ENCODE measurements around the gene GLI2. TPM values are rescaled to one million over a fixed set of nuclear protein-coding genes. Genes with fewer than 3 reads are reported as not detected.

GLI2 gene
- polyA plus RNA-seq, 2 of the 4 experiments (the other 2 are of a cell fraction), result 5.6 to 12.5 TPM

GRCh38 chr2:120722246-120722567 lies 13.5 kb upstream of the GLI2 start:
- WGBS (ENCODE audit: missing lambda C conversion rate), result 58% methylated on average over 9 of the region's 9 CpGs
- no peak overlapping the region for H3K4me3 ChIP-seq

GRCh38 chr2:120722568-120723421 lies 12.9 kb upstream of the GLI2 start:
- no peak for FAIRE-seq
- ChIA-PET CTCF (interaction anchor here (0.6 to 1.8 kb wide), 5 partner anchors 12 to 354 kb away, joined by 3 to 9 read pairs (median 4); partner anchors contain the start of gene GLI2), POLR2A (interaction anchor here (1.2 kb wide), 1 partner anchor 13 kb away, joined by 4 read pairs; no protein-coding TSS in a partner anchor)
- peaks cover 27% of the 10 kb centered on the region for H3K9me3 ChIP-seq
- ATAC-seq, result peak; percentile 82 to 85
- TF ChIP-seq TFCP2L1 (CRISPR knock-in tag; IDR thresholded peaks at IDR 0.05) (no peak), BCL3 (IDR thresholded peaks at IDR 0.05) (0 out of 3 replicates have a peak, but pooled peaks have one; percentile 27), CBX8 (IDR thresholded peaks at IDR 0.05) (no peak), JUNB (IDR thresholded peaks at IDR 0.05) (0 out of 2 replicates have a peak, but pooled peaks have one; percentile 29), JUN (IDR thresholded peaks at IDR 0.05) (peak; percentile 40 to 63; a peak in 4 of 5 replicates), EP300 (IDR thresholded peaks at IDR 0.05) (peak; percentile 50 to 68; a peak in 3 of 5 replicates), FOSL2 (IDR thresholded peaks at IDR 0.05) (peak; percentile 21; the same call in 1 of the 2 replicates), FOSL2 (CRISPR knock-in tag; IDR thresholded peaks at IDR 0.05) (peak; percentile 65), ESRRA (IDR thresholded peaks at IDR 0.05; ENCODE audit: borderline replicate concordance, low read length) (0 out of 2 replicates have a peak, but pooled peaks have one; percentile 32), GATA3 (IDR thresholded peaks at IDR 0.05; ENCODE audit: borderline replicate concordance) (peak; percentile 60; the same call in 1 of the 2 replicates), RARB (CRISPR knock-in tag; IDR thresholded peaks at IDR 0.05) (no peak)
- TF ChIP-seq, protein P1, sequence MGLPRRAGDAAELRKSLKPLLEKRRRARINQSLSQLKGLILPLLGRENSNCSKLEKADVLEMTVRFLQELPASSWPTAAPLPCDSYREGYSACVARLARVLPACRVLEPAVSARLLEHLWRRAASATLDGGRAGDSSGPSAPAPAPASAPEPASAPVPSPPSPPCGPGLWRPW (IDR thresholded peaks at IDR 0.05), result no peak
- TF ChIP-seq, protein P2, sequence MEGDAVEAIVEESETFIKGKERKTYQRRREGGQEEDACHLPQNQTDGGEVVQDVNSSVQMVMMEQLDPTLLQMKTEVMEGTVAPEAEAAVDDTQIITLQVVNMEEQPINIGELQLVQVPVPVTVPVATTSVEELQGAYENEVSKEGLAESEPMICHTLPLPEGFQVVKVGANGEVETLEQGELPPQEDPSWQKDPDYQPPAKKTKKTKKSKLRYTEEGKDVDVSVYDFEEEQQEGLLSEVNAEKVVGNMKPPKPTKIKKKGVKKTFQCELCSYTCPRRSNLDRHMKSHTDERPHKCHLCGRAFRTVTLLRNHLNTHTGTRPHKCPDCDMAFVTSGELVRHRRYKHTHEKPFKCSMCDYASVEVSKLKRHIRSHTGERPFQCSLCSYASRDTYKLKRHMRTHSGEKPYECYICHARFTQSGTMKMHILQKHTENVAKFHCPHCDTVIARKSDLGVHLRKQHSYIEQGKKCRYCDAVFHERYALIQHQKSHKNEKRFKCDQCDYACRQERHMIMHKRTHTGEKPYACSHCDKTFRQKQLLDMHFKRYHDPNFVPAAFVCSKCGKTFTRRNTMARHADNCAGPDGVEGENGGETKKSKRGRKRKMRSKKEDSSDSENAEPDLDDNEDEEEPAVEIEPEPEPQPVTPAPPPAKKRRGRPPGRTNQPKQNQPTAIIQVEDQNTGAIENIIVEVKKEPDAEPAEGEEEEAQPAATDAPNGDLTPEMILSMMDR (IDR thresholded peaks at IDR 0.05), result no peak
- peak; percentile 50 to 84 for DNase-seq (ENCODE audit: low read depth in 1 of 2, low spot score in 1 of 2)
- H3K4me1 ChIP-seq, result peaks cover 19% of the 10 kb centered on the region
- H3K4me3 ChIP-seq, result 0 out of 3 replicates have a peak overlapping the region, but pooled peaks have one; percentile 6
- peak overlapping the region; percentile 71 to 82 for H3K27ac ChIP-seq
- 11% methylated on average over 11 of the region's 11 CpGs for WGBS (ENCODE audit: missing lambda C conversion rate)
- H3K4me2 ChIP-seq, result peak overlapping the region; percentile 75

More at GRCh38 chr2:120722246-120722567, 13.5 kb upstream of the GLI2 start:
- H3K27ac ChIP-seq, result peak overlapping the region; percentile 71 to 82
- H3K9me3 ChIP-seq, result peaks cover 24% of the 10 kb centered on the region
- no peak for TF ChIP-seq TFCP2L1 (CRISPR knock-in tag; IDR thresholded peaks at IDR 0.05)
- no peak for TF ChIP-seq HOXB13 (CRISPR knock-in tag; IDR thresholded peaks at IDR 0.05; ENCODE audit: low read depth)
- no peak for TF ChIP-seq RAD21 (conservative IDR thresholded peaks at IDR 0.05 in 1 of 2, IDR thresholded peaks at IDR 0.05 in 1 of 2)
- peak overlapping the region; percentile 75 for H3K4me2 ChIP-seq
- peak; percentile 36 to 42; a peak in 5 of 6 replicates for ATAC-seq
- H3K4me1 ChIP-seq, result peaks cover 19% of the 10 kb centered on the region
- DNase-seq (ENCODE audit: low read depth in 1 of 2, low spot score in 1 of 2), result peak in 1 of 2 experiments; percentile 36
- ChIA-PET CTCF (interaction anchor here (1.1 to 1.8 kb wide), 5 partner anchors 10 to 355 kb away, joined by 3 to 9 read pairs (median 4); partner anchors contain the start of gene GLI2), POLR2A (interaction anchor here (1.2 kb wide), 1 partner anchor 14 kb away, joined by 4 read pairs; no protein-coding TSS in a partner anchor)
- no peak for FAIRE-seq

GRCh38 chr2:120726245-120726644 lies 9.4 kb upstream of the GLI2 start:
- CTCF ChIA-PET, result no interaction called here
- FAIRE-seq, result no peak
- TF ChIP-seq CBX2 (IDR thresholded peaks at IDR 0.05; ENCODE audit: borderline replicate concordance, low read depth) (no peak), CHD4 (IDR thresholded peaks at IDR 0.05; ENCODE audit: borderline replicate concordance) (no peak), SMC3 (IDR thresholded peaks at IDR 0.05) (no peak), TP53 (CRISPR knock-in tag; IDR thresholded peaks at IDR 0.05) (no peak), HOXB13 (CRISPR knock-in tag; IDR thresholded peaks at IDR 0.05; ENCODE audit: low read depth) (no peak), POLR2A (IDR thresholded peaks at IDR 0.05; ENCODE audit: low read length) (no peak), HEYL (CRISPR knock-in tag; IDR thresholded peaks at IDR 0.05) (no peak), E2F6 (IDR thresholded peaks at IDR 0.05; ENCODE audit: borderline replicate concordance, low read depth) (no peak), RCOR1 (IDR thresholded peaks at IDR 0.05; ENCODE audit: low read depth, low read length) (no peak), TFCP2L1 (CRISPR knock-in tag; IDR thresholded peaks at IDR 0.05) (no peak), MAX (IDR thresholded peaks at IDR 0.05) (no peak), FOSB (CRISPR knock-in tag; IDR thresholded peaks at IDR 0.05) (no peak), CEBPB (IDR thresholded peaks at IDR 0.05) (no peak)
- TF ChIP-seq, protein P3, sequence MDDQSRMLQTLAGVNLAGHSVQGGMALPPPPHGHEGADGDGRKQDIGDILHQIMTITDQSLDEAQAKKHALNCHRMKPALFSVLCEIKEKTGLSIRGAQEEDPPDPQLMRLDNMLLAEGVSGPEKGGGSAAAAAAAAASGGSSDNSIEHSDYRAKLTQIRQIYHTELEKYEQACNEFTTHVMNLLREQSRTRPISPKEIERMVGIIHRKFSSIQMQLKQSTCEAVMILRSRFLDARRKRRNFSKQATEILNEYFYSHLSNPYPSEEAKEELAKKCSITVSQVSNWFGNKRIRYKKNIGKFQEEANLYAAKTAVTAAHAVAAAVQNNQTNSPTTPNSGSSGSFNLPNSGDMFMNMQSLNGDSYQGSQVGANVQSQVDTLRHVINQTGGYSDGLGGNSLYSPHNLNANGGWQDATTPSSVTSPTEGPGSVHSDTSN (IDR thresholded peaks at IDR 0.05), result no peak
- TF ChIP-seq, protein P1 (IDR thresholded peaks at IDR 0.05), result no peak

More at GRCh38 chr2:120726245-120726644, 9.4 kb upstream of the GLI2 start:
- peaks cover 33% of the 10 kb centered on the region for H3K4me1 ChIP-seq
- H3K4me3 ChIP-seq, result no peak overlapping the region
- no peak for ATAC-seq
- H3K27ac ChIP-seq, result no peak overlapping the region
- H3K9me3 ChIP-seq, result peaks cover 30% of the 10 kb centered on the region
- DNase-seq (ENCODE audit: low read depth in 1 of 2, low spot score in 1 of 2), result no peak
- POLR2A ChIA-PET, result no interaction called here
- no peak overlapping the region for H3K4me2 ChIP-seq

Measured in A549 (cell line).